Measurements from ENCODE around the gene TMEM184A.

TMEM184A gene

DNA sequence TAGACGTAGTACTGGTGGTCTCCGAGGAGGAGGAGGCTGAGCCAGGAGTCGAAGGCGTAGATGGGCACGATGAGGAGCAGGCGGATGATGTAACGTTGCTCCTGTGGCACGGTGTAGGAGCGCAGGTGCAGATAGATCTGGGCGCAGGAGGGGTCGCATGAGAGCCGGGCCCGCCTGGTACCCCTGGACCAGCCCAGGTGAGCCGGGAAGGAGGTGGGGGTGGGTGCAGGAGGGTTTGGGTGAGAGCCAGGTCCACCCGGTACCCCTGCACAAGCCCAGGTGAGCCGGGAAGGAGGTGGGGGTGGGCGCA is 5.2 kb downstream of the TMEM184A start:
- DNase-seq (ENCODE audit: low spot score) = no peak

DNA sequence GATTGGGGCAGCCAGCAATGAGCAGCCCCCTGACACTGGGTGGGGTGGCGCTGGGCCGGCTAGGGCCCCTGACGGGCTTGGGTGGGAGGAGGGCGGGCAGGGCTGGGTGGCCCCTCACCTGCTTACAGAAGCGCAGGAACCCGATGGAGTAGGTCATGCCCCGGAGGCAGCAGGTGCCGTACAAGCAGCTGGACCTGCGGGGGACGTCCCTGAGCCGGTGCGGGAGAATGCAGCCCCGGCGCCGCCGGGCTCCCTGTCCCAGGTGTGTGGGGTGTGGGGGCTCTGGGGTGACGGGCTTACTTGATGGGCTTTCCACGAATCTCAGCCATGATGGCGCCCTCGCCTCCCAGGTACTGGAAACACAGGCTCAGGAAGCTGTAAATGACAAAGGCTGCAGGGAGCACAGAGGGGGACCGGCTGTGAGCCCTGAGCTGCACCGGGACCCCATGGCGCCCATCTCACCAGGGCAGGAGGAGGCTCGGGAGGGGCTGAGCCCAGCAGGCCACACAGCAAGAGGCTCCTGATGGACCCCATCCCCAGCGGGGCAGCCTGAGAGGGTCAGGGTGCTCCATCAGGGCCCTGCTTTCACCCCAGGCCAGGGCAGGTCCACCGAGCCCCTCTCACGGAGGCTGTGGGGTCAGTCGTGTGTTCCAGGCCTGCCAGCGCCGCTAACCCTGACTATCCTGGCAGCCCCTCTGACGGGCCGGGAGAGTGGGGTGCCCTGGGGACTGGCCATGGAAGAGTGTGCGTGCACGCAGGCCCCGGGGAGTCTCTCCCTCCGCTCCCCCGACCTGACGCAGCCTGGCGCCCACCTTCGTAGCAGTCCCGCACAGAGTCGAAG is 5.8 kb downstream of the TMEM184A start:
- no peak for DNase-seq (ENCODE audit: low spot score)

DNA sequence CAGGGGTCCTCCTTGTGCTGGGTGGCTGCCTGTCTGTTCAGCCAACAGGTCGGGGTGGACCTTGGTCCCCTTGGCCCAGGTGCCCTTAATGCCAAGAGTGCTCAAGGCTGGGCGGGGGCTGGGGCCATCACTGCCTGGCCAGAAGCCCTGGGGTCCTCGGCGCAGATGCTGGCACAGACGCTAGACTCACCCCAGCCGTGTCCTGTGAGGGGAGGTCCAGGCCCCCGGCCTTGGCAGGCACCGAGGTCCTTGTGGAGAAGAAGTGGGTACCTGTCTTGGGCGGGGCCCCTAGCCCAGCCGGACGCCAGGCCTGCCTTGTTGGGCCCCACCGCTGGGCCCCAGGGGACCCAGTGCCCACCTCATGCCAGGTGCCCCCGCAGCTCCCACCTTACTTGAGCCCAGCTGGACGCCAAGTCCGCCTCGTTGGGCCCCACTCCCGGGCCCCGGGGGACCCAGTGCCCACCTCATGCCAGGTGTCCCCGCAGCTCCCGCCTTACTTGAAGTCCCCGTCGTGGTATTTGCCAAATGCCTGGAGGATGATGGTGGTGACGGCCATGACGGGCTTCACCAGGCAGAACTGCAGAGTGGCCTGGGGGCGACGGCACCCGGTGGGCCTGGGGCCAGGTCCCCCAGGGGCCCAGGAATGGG is 6.5 kb downstream of the TMEM184A start:
- DNase-seq (ENCODE audit: low spot score) = no peak

DNA sequence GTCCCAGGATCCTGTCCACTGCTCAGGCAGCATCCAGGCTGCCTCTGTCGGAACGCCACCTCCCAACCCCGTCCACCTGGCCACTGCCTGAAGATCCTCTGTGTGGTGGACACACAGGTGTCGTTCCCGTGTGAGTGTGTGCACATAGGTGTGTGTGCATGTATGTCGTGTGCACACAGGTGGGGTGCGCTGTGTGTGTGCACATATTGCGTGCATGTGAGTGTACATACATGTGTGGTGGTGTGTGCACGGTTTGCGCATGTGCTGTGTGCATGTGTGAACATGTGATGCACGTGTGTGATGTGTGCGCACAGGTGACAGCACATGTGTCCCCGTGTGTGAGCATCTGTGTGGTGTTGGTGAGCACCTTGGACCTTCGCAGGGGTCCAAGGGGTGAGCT is 7.1 kb downstream of the TMEM184A start:
- no peak for DNase-seq (ENCODE audit: low spot score)

DNA sequence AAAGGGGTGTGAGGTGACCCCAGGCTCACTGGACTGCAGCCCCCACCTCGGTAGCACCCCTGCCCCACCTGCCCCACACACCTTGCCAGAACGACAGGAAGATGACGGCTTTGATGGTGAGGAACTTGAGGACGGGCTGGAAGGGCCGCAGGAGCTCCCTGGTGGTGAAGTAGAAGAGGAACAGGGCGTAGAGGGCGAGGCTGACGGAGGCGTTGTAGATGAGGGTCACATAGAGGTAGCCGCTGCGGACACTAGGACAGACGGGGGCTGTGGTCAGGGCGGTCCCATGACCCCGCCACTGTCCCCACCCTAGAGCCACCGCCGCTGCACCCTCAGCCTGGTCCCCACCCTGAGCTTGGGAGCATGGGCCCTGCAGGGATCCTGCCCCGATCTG is 7.6 kb downstream of the TMEM184A start:
- DNase-seq (ENCODE audit: low spot score) = no peak

DNA sequence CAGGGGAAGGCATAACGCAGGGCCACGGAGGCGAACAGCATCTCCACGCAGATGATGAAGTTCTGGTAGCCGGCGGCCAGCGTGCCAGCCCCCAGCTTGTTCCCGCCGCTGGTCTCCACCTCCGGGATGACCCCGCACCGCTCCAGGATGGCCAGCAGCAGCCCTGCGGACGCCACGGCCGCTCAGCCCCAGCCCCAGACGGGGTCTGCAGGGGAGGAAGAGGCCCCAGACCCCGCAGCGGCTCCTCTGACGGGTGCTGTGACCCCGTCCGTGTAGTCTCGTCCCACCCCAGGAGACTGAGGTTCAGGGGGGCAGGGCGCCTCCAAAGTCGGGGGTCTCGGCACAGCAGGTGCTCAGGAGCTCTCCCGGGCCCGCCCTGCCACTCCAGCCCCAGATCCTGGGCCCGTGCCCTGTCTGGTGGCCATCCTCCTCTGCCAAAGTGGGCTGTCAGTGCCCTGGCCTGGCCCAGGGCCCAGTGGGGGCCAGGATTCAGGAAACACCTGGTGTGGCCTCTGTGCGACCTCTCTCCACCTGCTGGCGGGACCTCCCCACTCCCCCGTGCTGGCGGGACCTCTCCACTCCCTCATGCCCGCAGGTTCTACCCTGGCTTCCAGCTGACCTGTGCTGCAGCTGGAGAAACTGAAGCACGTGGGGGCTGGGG is 8.1 kb downstream of the TMEM184A start:
- DNase-seq (ENCODE audit: low spot score) = no peak

DNA sequence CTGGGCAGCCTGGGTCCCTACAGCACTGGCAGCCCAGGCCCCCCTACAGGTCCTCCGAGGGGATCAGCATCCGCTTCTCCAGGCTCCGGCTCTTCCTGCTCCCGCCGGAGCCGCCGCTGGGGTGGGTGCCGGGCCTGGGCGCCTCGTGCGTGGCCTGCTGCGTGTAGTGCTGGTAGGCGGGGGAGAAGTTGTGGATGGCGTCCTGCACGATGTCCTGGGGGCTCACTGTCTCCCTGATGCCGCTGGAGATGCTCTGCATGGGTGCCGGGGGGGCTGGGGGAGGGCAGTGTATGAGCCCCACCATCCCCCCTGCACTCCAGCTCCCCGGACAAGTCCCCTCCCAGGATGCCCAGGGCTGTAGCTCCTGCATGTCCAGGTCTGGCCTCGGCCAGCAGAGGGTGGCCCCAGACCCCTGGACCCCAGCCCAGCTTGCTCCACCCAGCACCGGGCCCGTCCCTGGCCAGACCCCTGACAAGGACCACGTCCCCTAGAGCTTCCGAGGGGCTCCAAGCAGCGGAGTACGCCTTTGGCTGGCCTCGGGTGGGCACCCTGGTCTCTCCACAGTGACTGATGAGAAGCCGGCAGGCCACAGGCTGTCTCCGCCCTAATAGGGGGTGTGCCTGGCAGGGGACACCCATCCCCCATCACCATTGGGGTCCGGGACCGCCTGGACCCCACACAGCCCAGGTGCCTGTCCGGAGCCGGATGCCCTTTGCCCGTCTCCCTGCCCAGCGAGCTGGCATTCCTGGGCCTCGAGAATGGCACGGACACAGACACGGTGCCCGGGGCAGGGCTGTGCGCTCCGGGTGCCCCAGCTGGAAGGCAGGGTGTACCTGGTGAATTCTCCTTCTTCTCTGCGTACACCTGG is 8.9 kb downstream of the TMEM184A start:
- DNase-seq (ENCODE audit: low spot score) = no peak

DNA sequence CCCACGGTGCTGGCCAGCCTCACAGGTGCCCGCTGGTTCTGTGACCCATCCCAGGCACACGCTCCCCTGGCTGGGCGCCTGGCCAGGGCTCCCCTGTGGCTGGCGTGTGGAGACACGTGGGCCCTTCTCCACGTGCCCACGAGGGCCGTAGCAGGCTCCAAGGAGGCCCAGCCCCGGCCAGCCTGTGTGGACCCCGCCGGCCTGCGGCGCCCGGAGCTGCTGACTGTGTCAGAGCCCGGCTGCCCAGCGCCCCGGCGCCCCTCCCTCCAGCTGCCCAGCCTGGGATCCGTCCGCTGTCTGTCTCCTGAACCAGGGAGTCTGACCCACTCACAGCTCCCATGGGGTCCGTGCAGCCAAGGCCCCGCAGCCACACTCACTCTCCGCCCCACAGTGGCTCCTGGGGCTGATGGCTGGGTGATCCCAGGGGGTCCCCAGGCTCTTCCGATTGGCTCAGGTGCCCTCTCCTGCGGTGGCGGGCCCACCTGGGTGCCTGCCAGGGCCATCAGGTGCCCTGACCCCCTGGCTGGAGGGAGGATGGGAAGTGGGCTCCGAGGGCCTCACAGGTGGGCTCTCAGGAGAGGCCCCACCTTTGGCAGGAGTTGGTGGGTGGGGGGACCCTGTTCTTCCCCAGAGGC is 9.6 kb downstream of the TMEM184A start:
- DNase-seq (ENCODE audit: low spot score) = no peak

DNA sequence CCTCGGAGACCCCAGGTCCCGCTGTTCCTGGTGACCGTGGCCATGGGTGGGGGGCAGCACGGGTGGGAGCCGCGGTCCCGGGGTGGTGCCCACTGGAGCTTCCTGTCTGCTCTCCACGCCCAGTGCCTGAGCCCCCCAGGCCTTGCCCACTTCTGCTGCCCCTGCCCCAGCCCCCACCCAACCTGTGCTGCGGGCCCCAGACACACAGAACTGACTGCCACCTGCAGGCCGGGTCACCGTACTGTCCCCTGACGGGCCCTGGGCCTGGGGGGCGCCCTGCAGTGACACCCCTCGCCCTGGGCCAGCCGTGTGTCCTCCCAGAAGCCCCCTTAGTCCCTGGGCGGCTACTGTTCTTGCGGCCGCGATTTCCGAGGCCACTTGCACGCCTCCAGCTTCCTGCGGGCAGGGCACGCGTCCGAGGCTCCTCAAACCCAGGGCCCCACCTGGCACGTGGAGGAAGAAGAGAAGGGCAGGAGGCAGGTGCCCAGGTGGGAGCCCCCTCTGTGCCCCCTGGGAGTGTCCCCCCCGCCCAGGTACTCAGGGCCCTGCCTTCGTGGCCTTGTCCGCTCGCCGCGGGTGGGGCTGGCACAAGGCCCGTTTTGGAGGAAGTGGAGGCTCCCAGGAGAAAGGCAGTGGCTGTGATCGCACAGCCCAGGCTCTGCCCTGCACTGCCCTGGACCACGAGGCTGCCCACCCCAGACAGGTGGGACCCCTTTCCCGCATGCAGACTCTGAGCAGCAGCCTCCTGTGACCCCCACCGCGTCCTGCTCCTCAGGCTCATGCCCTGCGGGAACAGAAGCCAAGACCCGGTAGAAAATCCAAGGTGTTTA is 10.4 kb downstream of the TMEM184A start:
- DNase-seq (ENCODE audit: low spot score) = no peak

DNA sequence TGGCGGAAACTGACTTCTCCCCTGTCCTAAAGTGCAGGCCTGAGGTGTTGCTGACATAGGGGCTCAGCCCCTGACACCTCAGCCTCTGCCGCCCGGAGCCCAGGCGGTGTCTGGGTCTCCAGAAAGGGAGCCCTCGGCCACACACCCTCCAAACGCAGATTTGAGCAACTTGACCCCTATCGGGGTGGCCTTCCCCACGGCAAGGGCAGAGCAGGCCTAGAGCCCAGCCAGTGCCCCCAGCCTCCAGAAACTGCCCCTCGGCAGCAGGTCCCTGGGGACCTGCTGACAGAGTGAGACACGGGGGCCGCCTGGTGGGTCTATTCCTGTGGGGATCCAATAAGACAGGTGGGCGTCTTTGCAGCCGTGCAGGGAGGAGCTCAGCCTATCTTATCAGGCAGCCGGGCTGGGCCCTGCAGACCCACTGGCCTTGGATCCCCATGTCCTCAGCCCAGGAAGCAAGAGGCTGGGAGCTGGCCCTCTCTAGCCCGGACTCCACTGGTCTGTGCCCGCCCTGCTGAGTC is 11.0 kb downstream of the TMEM184A start:
- DNase-seq (ENCODE audit: low spot score) = no peak

DNA sequence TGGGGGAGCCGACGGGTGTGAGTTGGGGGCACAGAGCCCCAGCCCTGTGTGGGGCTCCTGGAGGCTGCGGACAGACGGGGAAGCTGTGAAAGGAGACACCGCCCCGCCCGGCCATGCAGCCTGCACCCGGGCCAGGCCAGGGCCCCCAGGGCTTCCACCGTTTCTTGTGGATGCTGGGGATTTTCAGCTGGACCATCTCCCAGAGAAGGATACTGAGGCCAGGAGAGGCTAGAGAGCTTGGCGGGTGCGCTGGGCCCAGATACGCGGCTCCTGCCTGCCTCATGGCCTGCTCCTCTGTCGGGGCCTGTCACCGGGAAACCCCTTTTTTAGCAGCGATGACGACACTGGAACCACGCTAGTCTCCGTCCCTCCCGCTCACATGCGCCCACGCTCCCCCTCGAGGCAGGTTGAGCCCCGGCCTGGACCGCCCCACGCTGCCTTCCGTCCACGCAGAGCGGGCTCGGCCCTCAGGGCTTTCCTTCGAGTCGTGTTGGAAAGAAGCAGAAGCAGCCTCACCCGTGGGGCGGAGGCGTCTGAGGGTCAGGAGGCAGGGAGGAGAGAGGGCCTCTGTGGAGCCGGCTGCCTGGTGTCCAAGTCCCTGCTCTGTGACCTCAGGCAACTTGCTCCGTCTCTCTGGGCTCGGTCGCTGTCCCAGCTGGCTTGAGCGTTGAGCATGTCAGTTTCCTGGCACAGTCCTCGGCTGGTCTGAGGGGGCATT is 11.7 kb downstream of the TMEM184A start:
- no peak for DNase-seq (ENCODE audit: low spot score)

DNA sequence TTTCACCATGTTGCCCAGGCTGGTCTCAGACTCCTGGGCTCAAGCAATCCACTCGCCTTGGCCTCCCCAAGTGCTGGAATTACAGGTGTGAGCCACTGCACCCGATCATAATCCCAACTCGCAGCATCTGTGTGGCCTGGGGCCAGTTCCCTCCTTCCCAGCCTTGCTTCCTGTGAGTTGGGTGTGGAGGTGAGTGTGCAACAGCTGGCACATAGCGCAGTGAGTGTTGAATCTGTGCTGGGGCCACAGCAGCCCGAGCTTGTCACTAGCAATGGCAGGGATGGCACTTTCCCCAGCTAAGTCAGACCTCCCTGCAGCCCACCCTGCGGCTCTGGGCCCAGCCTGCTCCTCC is 12.2 kb downstream of the TMEM184A start:
- no peak for DNase-seq (ENCODE audit: low spot score)

DNA sequence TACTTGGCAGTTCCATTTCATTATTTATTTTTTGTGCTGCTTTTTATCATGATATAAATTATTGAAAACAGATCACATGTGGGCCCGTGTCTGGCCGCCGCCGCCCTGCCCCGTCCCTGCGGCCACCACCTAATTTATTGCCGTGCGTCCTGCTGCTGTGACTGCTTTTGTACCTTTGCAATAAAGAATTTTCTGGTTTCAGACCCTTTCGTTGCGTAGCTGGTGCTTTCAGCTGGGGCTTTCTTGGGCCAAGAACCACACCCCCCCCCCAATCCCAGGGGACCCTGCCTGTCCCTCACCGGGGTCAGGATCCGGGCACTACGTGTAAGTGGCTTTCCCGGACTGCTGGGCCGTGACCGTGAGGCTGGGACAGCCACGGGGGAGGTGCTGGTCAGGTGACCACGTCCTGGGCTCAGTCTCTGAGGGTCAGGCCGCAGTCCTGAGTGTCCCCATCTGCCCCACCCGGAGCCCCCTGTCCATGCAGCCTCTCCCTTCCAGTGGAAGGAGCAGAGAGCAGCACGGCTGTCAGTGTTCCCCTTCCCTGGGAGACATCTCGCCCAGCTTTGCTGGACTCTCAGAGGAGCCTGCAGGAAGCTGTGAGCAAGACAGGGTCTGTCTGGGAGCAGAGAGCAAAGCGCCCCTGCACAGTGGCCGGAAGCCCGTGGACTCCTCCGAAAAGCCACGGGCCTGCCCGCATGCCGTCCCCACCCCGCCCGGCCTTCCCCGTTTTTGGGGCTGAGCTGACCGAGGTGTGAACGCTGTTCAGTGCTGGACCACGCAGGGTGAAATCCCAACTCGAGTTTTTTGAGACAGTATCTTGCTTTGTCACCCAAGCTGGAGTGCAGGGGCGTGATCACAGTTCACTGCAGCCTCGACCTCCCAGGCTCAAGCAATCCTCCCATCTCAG is 12.9 kb downstream of the TMEM184A start:
- DNase-seq (ENCODE audit: low spot score) = no peak

DNA sequence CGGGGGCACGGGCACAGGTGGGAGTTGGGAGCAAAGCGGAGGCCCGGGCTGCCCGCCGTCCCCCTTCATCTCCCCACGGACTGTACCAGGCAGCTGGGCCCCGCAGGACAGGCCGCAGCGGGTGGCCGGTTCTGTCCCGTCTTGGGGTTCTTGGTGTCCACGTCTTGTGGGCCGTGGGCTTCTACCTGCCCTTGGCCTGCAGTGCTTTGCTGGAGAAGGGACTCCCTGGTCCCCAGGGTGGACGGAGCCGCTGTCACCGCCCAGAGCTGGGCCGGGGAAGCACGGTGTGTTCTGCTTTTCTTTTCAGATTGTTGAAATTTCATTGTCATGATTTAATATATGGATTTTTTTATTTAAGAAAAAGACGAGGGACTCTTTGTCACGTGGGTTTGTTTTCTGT is 13.7 kb downstream of the TMEM184A start:
- DNase-seq (ENCODE audit: low spot score) = no peak

DNA sequence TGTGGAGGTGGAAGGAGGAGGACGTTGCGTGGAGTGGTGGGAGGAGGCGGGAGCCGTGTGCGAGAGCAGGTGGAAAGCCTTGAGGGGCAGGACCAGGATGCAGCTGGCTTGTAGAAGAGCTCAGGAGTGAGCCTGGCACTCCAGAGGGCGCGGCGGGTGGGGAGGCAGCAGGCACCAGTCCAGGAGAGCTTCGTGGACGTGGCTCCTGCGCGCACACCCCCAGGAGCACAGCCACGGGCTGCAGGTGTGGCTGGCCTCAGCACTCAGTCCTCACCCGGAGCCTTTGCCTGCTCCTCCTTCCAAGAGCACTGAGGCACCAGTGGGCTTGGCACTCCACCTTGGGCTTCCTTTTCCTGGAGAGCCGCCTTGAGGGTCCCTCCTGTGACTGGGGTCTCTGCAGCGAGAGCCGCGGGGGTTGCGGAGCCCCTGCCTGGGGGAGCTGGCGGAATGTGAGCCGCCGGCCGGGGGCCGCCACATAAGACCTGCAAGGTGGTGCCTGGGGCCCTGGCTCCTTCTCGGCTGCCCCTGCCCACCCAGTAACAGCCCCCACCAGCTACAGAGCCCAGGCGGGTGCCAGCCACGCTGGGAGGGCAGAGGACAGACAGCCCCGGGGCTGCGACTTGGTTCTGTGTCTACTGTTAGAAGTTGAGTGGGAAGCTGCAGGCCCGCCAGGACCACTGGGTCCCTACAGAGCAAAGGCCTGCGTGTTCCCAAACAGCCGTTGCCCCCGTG is 14.4 kb downstream of the TMEM184A start:
- no peak for DNase-seq (ENCODE audit: low spot score)

DNA sequence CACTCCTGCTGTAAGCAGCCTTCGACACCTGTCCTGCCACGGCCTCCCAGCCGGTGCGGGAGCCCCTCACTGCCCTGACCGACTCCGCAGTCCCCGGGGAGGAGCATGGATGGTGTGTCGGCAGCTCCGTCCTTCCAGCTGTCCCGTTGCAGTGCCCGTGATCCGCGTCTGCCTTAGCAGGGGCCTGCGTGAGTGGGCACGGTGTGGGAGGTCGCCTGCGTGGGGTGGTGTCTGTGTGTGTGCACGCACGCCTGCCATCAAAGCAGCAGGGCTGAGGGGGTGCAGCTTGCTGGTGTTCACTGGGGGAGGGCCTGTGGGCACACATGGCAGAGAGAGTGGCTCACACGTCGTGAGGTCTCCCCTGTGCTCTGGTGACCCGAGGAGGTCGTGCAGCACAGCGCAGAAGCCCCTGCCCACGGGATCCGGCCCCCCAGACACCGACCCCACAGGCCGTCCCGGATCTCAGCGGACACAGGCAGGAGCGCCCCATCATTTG is 15.2 kb downstream of the TMEM184A start:
- DNase-seq (ENCODE audit: low spot score) = no peak

DNA sequence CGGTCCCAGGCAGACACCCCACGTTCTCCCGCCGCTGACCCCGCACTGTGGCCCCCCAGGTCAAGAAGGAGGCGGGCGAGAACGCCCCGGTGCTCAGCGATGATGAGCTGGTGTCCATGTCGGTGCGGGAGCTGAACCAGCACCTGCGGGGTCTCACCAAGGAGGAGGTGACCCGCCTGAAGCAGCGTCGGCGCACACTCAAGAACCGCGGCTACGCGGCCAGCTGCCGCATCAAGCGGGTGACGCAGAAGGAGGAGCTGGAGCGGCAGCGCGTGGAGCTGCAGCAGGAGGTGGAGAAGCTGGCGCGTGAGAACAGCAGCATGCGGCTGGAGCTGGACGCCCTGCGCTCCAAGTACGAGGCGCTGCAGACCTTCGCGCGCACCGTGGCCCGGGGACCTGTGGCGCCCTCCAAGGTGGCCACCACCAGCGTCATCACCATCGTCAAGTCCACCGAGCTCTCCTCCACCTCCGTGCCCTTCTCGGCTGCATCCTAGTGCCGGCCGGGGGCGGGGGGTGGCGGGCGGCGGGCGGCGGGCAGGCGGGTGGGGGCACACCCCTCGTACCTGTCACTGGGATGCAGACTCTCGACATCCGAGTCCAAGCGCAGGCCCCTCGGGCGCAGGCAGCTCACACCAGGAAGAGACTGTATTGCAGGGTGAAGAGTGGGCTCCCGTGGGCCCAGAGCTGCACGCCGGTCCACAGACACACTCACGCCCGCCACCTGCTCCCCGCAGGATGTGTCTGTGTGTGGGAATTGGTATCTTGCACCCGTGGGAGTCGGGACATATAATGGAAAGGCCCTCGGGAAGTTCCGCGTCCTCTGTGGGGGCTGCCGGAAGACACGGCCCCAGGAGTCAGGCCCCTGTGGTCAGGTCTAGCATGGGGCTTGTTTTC is 15.9 kb downstream of the TMEM184A start:
- no peak for DNase-seq (ENCODE audit: low spot score)

All from putamen (tissue), 1 donor.